Vagina (tissue), 2 donors: ENCODE results near the gene SGSM1. TPM values are rescaled to one million over a fixed set of nuclear protein-coding genes. Genes with fewer than 3 reads are reported as not detected.
A peak's percentile ranks its signal among the peaks of the same experiment; 100 is the strongest.

Source experiments
- DNase-seq, 2 donors: peaks; one replicate each; pipeline ENCODE4 v3.0.0-alpha.2; 2017; ENCODE audit errors: extremely low spot score in 2 of 2
- H3K27ac ChIP-seq: fragments of 200-600 bp; sonication (generic); one replicate; pipeline ENCODE4 v1.5.1; 2019
- H3K27me3 ChIP-seq: fragments of 200-600 bp; sonication (generic); one replicate; pipeline ENCODE4 v1.5.1; 2019
- H3K36me3 ChIP-seq, 2 donors: fragments of 200-600 bp; sonication (generic); one replicate each; pipeline ENCODE4 v1.5.1; 2017 to 2019
- H3K4me1 ChIP-seq: fragments of 200-600 bp; sonication (generic); one replicate; pipeline ENCODE4 v1.5.1; 2019
- H3K4me3 ChIP-seq, 2 donors: fragments of 200-600 bp; sonication (generic); 1 replicate in 1 of 2; 2 replicates in 1 of 2; pipeline ENCODE4 v1.5.1; 2016 to 2019
- H3K9me3 ChIP-seq: fragments of 200-600 bp; sonication (generic); one replicate; pipeline ENCODE4 v1.5.1; 2019
- POLR2A ChIP-seq, 2 donors: fragments of 450-650 bp; IDR thresholded peaks; one replicate each; pipeline ENCODE4 v1.6.1; 2017; ENCODE audit warnings: antibody characterized with exemption in 2 of 2, mild to moderate bottlenecking in 2 of 2, moderate library complexity in 2 of 2
- POLR2AphosphoS5 ChIP-seq, 2 donors: sonication (generic); formaldehyde crosslinking; IDR thresholded peaks; one replicate each; pipeline ENCODE4 v1.9.0; 2017; ENCODE audit warnings: antibody characterized with exemption in 2 of 2, mild to moderate bottlenecking in 2 of 2, low read depth in 1 of 2; ENCODE audit not compliant: insufficient read depth in 1 of 2
- intact Hi-C: fragments of 100-400 bp; cut with DNase I; formaldehyde crosslinking; loops from one replicate; pipeline ENCODE4 v1.15.1; 2023
- total RNA-seq: library from RNA; depleted of rRNA; stranded (reverse); fragments of >200 nt; gene quantifications from one replicate; pipeline ENCODE4 v1.2.3, GENCODE V29; 2016
- TF ChIP-seq, protein P1 (sequence below), 3 experiments: fragments of 450-650 bp in 2 of 3; fragments of 200-600 bp in 1 of 3; sonication (generic) in 1 of 3; IDR thresholded peaks; one replicate each; pipeline ENCODE4 v1.5.1; 2017 to 2019; ENCODE audit warnings: antibody characterized with exemption in 3 of 3, mild to moderate bottlenecking in 2 of 3, moderate library complexity in 2 of 3

The SGSM1 gene, protein sequence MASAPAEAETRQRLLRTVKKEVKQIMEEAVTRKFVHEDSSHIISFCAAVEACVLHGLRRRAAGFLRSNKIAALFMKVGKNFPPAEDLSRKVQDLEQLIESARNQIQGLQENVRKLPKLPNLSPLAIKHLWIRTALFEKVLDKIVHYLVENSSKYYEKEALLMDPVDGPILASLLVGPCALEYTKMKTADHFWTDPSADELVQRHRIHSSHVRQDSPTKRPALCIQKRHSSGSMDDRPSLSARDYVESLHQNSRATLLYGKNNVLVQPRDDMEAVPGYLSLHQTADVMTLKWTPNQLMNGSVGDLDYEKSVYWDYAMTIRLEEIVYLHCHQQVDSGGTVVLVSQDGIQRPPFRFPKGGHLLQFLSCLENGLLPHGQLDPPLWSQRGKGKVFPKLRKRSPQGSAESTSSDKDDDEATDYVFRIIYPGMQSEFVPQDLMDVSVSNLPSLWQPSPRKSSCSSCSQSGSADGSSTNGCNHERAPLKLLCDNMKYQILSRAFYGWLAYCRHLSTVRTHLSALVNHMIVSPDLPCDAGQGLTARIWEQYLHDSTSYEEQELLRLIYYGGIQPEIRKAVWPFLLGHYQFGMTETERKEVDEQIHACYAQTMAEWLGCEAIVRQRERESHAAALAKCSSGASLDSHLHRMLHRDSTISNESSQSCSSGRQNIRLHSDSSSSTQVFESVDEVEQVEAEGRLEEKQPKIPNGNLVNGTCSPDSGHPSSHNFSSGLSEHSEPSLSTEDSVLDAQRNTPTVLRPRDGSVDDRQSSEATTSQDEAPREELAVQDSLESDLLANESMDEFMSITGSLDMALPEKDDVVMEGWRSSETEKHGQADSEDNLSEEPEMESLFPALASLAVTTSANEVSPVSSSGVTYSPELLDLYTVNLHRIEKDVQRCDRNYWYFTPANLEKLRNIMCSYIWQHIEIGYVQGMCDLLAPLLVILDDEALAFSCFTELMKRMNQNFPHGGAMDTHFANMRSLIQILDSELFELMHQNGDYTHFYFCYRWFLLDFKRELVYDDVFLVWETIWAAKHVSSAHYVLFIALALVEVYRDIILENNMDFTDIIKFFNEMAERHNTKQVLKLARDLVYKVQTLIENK
- total RNA-seq, result 2.9 TPM

DNA sequence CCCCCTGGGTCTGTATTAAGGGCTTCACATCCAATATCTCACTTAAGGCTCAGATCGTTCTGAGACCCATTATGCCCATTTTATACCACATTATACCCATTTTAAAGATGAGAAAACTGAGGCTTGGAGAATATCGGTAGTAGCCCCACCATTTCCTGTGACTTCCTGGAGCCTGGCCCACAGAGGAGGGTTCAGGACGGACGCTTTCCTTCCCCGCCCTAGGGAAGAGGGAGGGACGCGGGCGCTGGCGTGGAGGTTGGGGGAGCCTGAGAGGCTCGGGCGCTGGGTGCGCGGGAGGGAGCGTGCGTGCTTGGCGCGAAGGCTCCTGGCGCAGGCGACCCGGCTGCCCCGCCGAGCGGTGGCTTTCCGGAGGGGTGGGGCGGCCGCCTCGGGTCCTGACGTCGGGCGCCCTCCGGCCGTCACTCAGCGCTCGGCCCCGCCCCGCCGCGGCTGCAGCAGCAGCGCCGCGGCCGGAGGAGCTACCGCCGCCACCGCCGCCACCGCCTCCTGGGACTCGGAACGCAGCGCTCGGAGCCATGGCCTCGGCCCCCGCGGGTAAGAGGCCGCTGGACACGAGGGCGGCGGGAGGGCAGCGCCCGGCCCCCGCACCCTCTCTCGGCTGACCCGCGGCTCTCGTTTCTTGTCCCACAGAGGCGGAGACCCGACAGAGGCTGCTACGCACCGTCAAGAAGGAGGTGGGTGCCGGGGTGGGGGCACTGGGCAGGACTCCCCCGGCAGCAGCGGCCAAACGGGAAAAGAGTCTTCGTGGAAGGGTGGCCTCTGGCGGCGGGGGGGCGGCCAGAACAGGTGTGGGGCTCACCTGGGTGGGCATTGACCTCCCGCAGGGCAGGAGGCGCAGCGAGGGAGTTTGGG, at the start of gene SGSM1:
TSS of gene SGSM1 (plus strand) at position 422 of the 873 bp plus-strand sequence. CDS start at position 537, 115 bp downstream.
- peak within 1 kb of the TSS; percentile 81 for H3K27ac ChIP-seq
- H3K27me3 ChIP-seq, result no peaks in the 10 kb centered on the region
- no peak for DNase-seq
- peak in 1 of 2 donors; percentile 37 for TF ChIP-seq POLR2A (IDR thresholded peaks at IDR 0.05)
- TF ChIP-seq, protein P1, sequence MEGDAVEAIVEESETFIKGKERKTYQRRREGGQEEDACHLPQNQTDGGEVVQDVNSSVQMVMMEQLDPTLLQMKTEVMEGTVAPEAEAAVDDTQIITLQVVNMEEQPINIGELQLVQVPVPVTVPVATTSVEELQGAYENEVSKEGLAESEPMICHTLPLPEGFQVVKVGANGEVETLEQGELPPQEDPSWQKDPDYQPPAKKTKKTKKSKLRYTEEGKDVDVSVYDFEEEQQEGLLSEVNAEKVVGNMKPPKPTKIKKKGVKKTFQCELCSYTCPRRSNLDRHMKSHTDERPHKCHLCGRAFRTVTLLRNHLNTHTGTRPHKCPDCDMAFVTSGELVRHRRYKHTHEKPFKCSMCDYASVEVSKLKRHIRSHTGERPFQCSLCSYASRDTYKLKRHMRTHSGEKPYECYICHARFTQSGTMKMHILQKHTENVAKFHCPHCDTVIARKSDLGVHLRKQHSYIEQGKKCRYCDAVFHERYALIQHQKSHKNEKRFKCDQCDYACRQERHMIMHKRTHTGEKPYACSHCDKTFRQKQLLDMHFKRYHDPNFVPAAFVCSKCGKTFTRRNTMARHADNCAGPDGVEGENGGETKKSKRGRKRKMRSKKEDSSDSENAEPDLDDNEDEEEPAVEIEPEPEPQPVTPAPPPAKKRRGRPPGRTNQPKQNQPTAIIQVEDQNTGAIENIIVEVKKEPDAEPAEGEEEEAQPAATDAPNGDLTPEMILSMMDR (IDR thresholded peaks at IDR 0.05), result no peak
- peak in 1 of 2 donors; percentile 50 for TF ChIP-seq POLR2AphosphoS5 (IDR thresholded peaks at IDR 0.05; ENCODE audit: insufficient read depth in 1 of 2, low read depth in 1 of 2)
- peaks cover 37% of the 10 kb centered on the region for H3K4me1 ChIP-seq
- intact Hi-C loops, result no loop called here
- no peaks in the 10 kb centered on the region for H3K9me3 ChIP-seq
- peak within 1 kb of the TSS; percentile 63 to 65 for H3K4me3 ChIP-seq
- no peaks in the 10 kb centered on the region for H3K36me3 ChIP-seq

DNA sequence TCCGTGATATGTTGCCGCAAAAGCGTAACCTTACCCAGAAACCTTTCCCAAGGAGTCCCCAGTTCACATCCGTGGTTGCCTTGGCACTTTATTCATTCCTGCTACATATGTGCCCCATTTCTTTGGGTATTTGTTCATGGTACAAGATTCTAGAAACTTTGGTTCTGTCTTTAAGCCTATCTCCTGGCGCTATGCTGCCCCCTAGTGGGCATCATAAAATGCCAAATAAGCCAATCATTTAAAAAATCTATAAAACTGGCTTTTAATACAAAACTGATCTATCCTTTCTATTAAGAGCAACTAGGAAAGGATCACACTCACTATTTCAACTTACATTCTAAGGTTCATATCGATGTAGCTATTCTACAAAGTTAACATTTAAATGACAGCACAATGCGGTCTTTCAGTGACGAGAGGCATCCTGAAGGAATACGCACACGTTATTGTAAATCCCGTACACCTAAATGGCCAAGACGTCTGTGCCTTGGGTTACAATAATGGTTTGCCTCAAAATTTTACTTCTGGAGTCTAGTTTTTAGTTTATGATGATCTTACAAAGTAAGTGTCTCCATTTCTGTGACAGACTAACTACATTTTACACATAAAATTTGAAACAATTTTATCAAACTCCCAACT, 47.7 kb upstream of the SGSM1 start:
- H3K9me3 ChIP-seq, result no peaks in the 10 kb centered on the region
- TF ChIP-seq, protein P1 (IDR thresholded peaks at IDR 0.05), result peak; percentile 57 to 73 (median 62)
- TF ChIP-seq POLR2A (IDR thresholded peaks at IDR 0.05), result no peak
- H3K27ac ChIP-seq, result no peak overlapping the region
- no peak for DNase-seq
- no peaks in the 10 kb centered on the region for H3K4me1 ChIP-seq
- no peaks in the 10 kb centered on the region for H3K27me3 ChIP-seq
- H3K36me3 ChIP-seq, result no peaks in the 10 kb centered on the region
- intact Hi-C loops, result no loop called here
- H3K4me3 ChIP-seq, result no peak overlapping the region

DNA sequence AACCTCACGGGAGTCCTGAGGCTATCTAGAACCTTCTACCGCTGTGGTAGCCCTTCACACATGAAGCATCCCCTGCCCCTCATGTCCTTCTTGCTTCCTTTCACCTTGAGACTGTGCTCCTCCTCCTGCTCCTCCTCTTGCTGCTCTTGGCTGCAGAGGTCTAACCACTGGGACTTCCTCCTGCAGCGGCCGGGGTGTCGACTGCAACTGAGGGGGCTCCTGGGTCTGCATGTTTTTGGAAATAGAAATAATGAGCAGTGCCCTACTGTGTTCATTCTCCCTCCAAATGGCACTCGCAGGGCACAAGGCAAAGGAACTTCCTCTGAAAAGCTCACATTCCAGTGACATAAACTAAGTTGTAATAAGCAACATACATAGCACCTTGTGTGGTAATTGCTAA, 46.2 kb upstream of the SGSM1 start:
- intact Hi-C loops, result no loop called here

More for the DNA sequence above, 46.2 kb upstream of the SGSM1 start:
- Histone ChIP-seq H3K4me3 (no peak overlapping the region), H3K4me1 (no peaks in the 10 kb centered on the region), H3K27me3 (no peaks in the 10 kb centered on the region), H3K27ac (no peak overlapping the region), H3K36me3 (no peaks in the 10 kb centered on the region), H3K9me3 (no peaks in the 10 kb centered on the region)
- TF ChIP-seq POLR2A (IDR thresholded peaks at IDR 0.05), result no peak
- no peak for TF ChIP-seq POLR2AphosphoS5 (IDR thresholded peaks at IDR 0.05; ENCODE audit: insufficient read depth in 1 of 2, low read depth in 1 of 2)
- TF ChIP-seq, protein P1 (IDR thresholded peaks at IDR 0.05), result no peak
- DNase-seq, result no peak
